Esophagus muscularis mucosa (tissue), 4 donors: Measurements from ENCODE around the gene ANXA4.

Experiments used
- EP300 ChIP-seq: sonication (generic); formaldehyde crosslinking; IDR thresholded peaks from one replicate; pipeline ENCODE4 v1.6.1; 2017; ENCODE audit warnings: antibody characterized with exemption
- POLR2AphosphoS5 ChIP-seq, 2 donors: sonication (generic); formaldehyde crosslinking; IDR thresholded peaks; one replicate each; pipeline ENCODE4 v1.6.1; 2017; ENCODE audit warnings: antibody characterized with exemption in 2 of 2
- TF ChIP-seq, protein P1 (sequence below), 3 experiments: fragments of 200-600 bp in 2 of 3; fragments of 450-650 bp in 1 of 3; sonication (generic) in 2 of 3; IDR thresholded peaks; one replicate each; pipeline ENCODE4 v1.5.1; 2017 to 2019; ENCODE audit warnings: antibody characterized with exemption in 3 of 3, mild to moderate bottlenecking in 2 of 3, moderate library complexity in 1 of 3

DNA sequence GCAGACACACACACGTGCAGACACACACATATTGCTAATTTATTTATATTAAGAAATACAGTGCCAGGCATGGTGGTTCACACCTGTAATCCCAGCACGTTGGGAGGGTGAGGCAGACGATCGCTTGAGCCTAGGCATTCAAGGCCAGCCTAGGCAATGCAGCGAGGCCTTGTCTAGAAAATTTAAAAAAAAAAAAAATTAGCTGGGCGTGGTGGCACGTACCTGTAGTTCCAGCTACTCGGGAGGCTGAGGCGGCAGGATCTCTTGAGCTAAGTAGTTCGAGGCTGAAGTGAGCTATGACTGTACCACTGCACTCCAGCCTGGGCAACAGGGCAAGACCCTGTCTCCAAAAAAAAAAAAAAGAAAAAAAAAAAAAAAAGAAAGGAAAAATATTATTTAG lies 28.8 kb downstream of the ANXA4 start:
- TF ChIP-seq EP300 = no peak
- TF ChIP-seq POLR2AphosphoS5 (IDR thresholded peaks at IDR 0.05) = no peak
- TF ChIP-seq, protein P1, sequence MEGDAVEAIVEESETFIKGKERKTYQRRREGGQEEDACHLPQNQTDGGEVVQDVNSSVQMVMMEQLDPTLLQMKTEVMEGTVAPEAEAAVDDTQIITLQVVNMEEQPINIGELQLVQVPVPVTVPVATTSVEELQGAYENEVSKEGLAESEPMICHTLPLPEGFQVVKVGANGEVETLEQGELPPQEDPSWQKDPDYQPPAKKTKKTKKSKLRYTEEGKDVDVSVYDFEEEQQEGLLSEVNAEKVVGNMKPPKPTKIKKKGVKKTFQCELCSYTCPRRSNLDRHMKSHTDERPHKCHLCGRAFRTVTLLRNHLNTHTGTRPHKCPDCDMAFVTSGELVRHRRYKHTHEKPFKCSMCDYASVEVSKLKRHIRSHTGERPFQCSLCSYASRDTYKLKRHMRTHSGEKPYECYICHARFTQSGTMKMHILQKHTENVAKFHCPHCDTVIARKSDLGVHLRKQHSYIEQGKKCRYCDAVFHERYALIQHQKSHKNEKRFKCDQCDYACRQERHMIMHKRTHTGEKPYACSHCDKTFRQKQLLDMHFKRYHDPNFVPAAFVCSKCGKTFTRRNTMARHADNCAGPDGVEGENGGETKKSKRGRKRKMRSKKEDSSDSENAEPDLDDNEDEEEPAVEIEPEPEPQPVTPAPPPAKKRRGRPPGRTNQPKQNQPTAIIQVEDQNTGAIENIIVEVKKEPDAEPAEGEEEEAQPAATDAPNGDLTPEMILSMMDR (IDR thresholded peaks at IDR 0.05) = no peak
